WTC11 (cell line): ENCODE data around the gene PYGL. TPM values are rescaled to one million over a fixed set of nuclear protein-coding genes. Genes with fewer than 3 reads are reported as not detected.

Source experiments
- ATAC-seq: fragments of 200-7000 bp; cut with Tn5 transposase; 2 replicates; pipeline ENCODE4 v1.10.0; 2021; ENCODE audit warnings: mild to moderate bottlenecking, moderate library complexity
- CTCF ChIA-PET: fragments of 300-600 bp; sonication (Branson Sonifier 250); formaldehyde crosslinking; loops from one replicate; lab custom pipeline; 2021; ENCODE audit warnings: antibody characterized with exemption; lab: Charles Lee
- POLR2A ChIA-PET: fragments of 350-600 bp; sonication (Branson Sonifier 250); formaldehyde crosslinking; loops from one replicate; lab custom pipeline; 2021; ENCODE audit warnings: antibody characterized with exemption; lab: Charles Lee
- DNase-seq: peaks from one replicate; pipeline ENCODE4 v3.0.0; 2021; ENCODE audit warnings: low spot score
- H3K27ac Mint-ChIP-seq: 2 replicates; pipeline ENCODE4 v1.8.0; 2021; ENCODE audit warnings: mixed read lengths
- H3K27me3 Mint-ChIP-seq: 2 replicates; pipeline ENCODE4 v1.8.0; 2021; ENCODE audit warnings: low read depth, mild to moderate bottlenecking, moderate library complexity, mixed read lengths
- H3K36me3 Mint-ChIP-seq: 2 replicates; pipeline ENCODE4 v1.8.0; 2021; ENCODE audit warnings: mixed read lengths
- H3K4me1 Mint-ChIP-seq: 2 replicates; pipeline ENCODE4 v1.8.0; 2022; ENCODE audit warnings: mixed read lengths
- H3K4me3 Mint-ChIP-seq: 2 replicates; pipeline ENCODE4 v1.8.0; 2021; ENCODE audit warnings: mild to moderate bottlenecking, moderate library complexity, mixed read lengths
- H3K9me3 Mint-ChIP-seq: 2 replicates; pipeline ENCODE4 v1.8.0; 2021; ENCODE audit warnings: mixed read lengths
- CBFB ChIP-seq: sonication (generic); formaldehyde crosslinking; IDR thresholded peaks from 2 replicates; pipeline ENCODE4 v1.8.1; 2022; ENCODE audit warnings: mild to moderate bottlenecking, low read depth, missing genetic modification reagents
- E2F4 ChIP-seq: sonication (generic); formaldehyde crosslinking; IDR thresholded peaks from 2 replicates; pipeline ENCODE4 v1.8.1; 2022; ENCODE audit warnings: low read depth, mild to moderate bottlenecking, moderate library complexity, missing genetic modification reagents, borderline replicate concordance
- ERG ChIP-seq: fragments of 250-450 bp; sonication (Bioruptor Pico); IDR thresholded peaks from 2 replicates; pipeline ENCODE4 v1.8.0; 2021; ENCODE audit warnings: mild to moderate bottlenecking
- FOXP1 ChIP-seq: sonication (generic); formaldehyde crosslinking; IDR thresholded peaks from 2 replicates; pipeline ENCODE4 v1.8.0; 2022; ENCODE audit warnings: missing genetic modification reagents, mild to moderate bottlenecking, moderate library complexity, borderline replicate concordance
- GABPB1 ChIP-seq: sonication (generic); formaldehyde crosslinking; IDR thresholded peaks from 2 replicates; pipeline ENCODE4 v1.8.1; 2023; ENCODE audit warnings: mild to moderate bottlenecking, missing genetic modification reagents
- HMGA2 ChIP-seq: fragments of 250-450 bp; sonication (Bioruptor Pico); IDR thresholded peaks from 2 replicates; pipeline ENCODE4 v1.4.0; 2021; ENCODE audit warnings: mild to moderate bottlenecking, moderate library complexity
- IRF2 ChIP-seq: sonication (generic); formaldehyde crosslinking; IDR thresholded peaks from 2 replicates; pipeline ENCODE4 v1.8.0; 2022; ENCODE audit warnings: low read depth, missing genetic modification reagents, borderline replicate concordance
- MYBL2 ChIP-seq: sonication (generic); formaldehyde crosslinking; IDR thresholded peaks from 2 replicates; pipeline ENCODE4 v1.8.1; 2023; ENCODE audit warnings: mild to moderate bottlenecking, moderate library complexity, missing genetic modification reagents
- STAT6 ChIP-seq: sonication (generic); formaldehyde crosslinking; conservative IDR thresholded peaks from 2 replicates; pipeline ENCODE4 v1.8.1; 2023; ENCODE audit warnings: mild to moderate bottlenecking, low read depth, missing genetic modification reagents, moderate library complexity
- ZNF232 ChIP-seq: sonication (generic); formaldehyde crosslinking; IDR thresholded peaks from 2 replicates; pipeline ENCODE4 v1.8.0; 2022; ENCODE audit warnings: mild to moderate bottlenecking, missing genetic modification reagents
- ZNF512 ChIP-seq: sonication (generic); formaldehyde crosslinking; IDR thresholded peaks from 2 replicates; pipeline ENCODE4 v1.8.1; 2022; ENCODE audit warnings: missing genetic modification reagents, borderline replicate concordance
- total RNA-seq: library from RNA; stranded (reverse); gene quantifications from 3 replicates; pipeline ENCODE4 v1.2.3, GENCODE V29; 2021

The PYGL gene
- total RNA-seq, 1 experiment from 2014 or later, result 81.0 TPM

- no peaks in the 10 kb centered on the region for H3K36me3 Mint-ChIP-seq
- DNase-seq (no peak), ATAC-seq (no peak)
- CTCF ChIA-PET, result interaction anchor here (0.7 to 2.1 kb wide), 2 partner anchors 15 to 218 kb away, joined by 3 to 19 read pairs; no protein-coding TSS in a partner anchor
- H3K27ac Mint-ChIP-seq, result no peak overlapping the region
- H3K4me1 Mint-ChIP-seq, result peaks cover 59% of the 10 kb centered on the region
- POLR2A ChIA-PET, result no interaction called here
- TF ChIP-seq ZNF232 (CRISPR knock-in tag), result no peak
- 0 out of 2 replicates have a peak, but pooled peaks have one; percentile 12 for TF ChIP-seq GABPB1 (CRISPR knock-in tag)
- TF ChIP-seq, all 79 proteins: peak for 1
- H3K4me3 Mint-ChIP-seq, result no peak overlapping the region
- peaks cover 35% of the 10 kb centered on the region for H3K27me3 Mint-ChIP-seq
- H3K9me3 Mint-ChIP-seq, result no peaks in the 10 kb centered on the region
These were observed 68.8 kb downstream of the PYGL start for GRCh38 chr14:50875359-50876070.

- CTCF ChIA-PET, result interaction anchor here (2.1 kb wide), 1 partner anchor 15 kb away, joined by 19 read pairs; no protein-coding TSS in a partner anchor
- TF ChIP-seq MYBL2 (no peak), CBFB (no peak), E2F4 (CRISPR knock-in tag) (no peak), IRF2 (CRISPR knock-in tag) (no peak)
- TF ChIP-seq, all 79 proteins: peak for 0
- no peaks in the 10 kb centered on the region for H3K36me3 Mint-ChIP-seq
- DNase-seq (no peak), ATAC-seq (no peak)
- POLR2A ChIA-PET, result no interaction called here
- peaks cover 43% of the 10 kb centered on the region for H3K27me3 Mint-ChIP-seq
- H3K4me1 Mint-ChIP-seq, result peaks cover 56% of the 10 kb centered on the region
- H3K9me3 Mint-ChIP-seq, result no peaks in the 10 kb centered on the region
- H3K27ac Mint-ChIP-seq, result no peak overlapping the region; the same call in 1 of the 2 replicates
- H3K4me3 Mint-ChIP-seq, result no peak overlapping the region
These were observed 69.5 kb downstream of the PYGL start for GRCh38 chr14:50874757-50875156.

GRCh38 chr14:50871914-50872732, 72.2 kb downstream of the PYGL start, which contains the start of gene ABHD12B:
TSS of gene ABHD12B (plus strand) at chr14:50872053. CDS start at chr14:50872175, 122 bp downstream.
- peak within 1 kb of the TSS; percentile 52 for H3K4me3 Mint-ChIP-seq
- peak; percentile 86 for ATAC-seq
- ChIA-PET POLR2A (interaction anchor here (1.3 kb wide), 1 partner anchor 33 kb away, joined by 3 read pairs; no protein-coding TSS in a partner anchor), CTCF (interaction anchor here (3.3 kb wide), 1 partner anchor 12 kb away, joined by 34 read pairs; no protein-coding TSS in a partner anchor)
- H3K36me3 Mint-ChIP-seq, result no peaks in the 10 kb centered on the region
- H3K27me3 Mint-ChIP-seq, result peaks cover 48% of the 10 kb centered on the region
- no peak within 1 kb of the TSS for H3K27ac Mint-ChIP-seq
- peak; percentile 41 for DNase-seq
- TF ChIP-seq ERG (CRISPR knock-in tag) (no peak), FOXP1 (CRISPR knock-in tag) (peak; percentile 49; the same call in 1 of the 2 replicates), HMGA2 (CRISPR knock-in tag) (no peak)
- TF ChIP-seq, all 79 proteins: peak for 1
- H3K4me1 Mint-ChIP-seq, result peaks cover 44% of the 10 kb centered on the region
- no peaks in the 10 kb centered on the region for H3K9me3 Mint-ChIP-seq

- TF ChIP-seq STAT6, result no peak
- TF ChIP-seq ZNF512, result peak; percentile 76; the same call in 1 of the 2 replicates
- Mint-ChIP-seq H3K4me1 (peaks cover 38% of the 10 kb centered on the region), H3K27ac (no peak overlapping the region), H3K4me3 (peak overlapping the region; percentile 52), H3K9me3 (no peaks in the 10 kb centered on the region), H3K36me3 (no peaks in the 10 kb centered on the region), H3K27me3 (peaks cover 48% of the 10 kb centered on the region)
- no peak for DNase-seq
- ATAC-seq, result no peak
- CTCF ChIA-PET, result interaction anchor here (0.9 to 3.3 kb wide), 3 partner anchors 11 to 72 kb away, joined by 3 to 34 read pairs (median 3); no protein-coding TSS in a partner anchor
- POLR2A ChIA-PET, result interaction anchor here (1.3 kb wide), 1 partner anchor 32 kb away, joined by 3 read pairs; no protein-coding TSS in a partner anchor
These were observed 73.1 kb downstream of the PYGL start for GRCh38 chr14:50871228-50871627.
